IPS-15b (cell line): Measurements from ENCODE around the gene IFNG-AS1.

Experiments used
- H3K27me3 ChIP-seq: one replicate; pipeline ENCODE4 v1.6.1; 2013; ENCODE audit warnings: low read length; ENCODE audit not compliant: control insufficient read depth, insufficient read depth
- H3K36me3 ChIP-seq: one replicate; pipeline ENCODE4 v1.6.1; 2013; ENCODE audit warnings: low read length; ENCODE audit not compliant: control insufficient read depth, insufficient read depth
- H3K4me1 ChIP-seq: one replicate; pipeline ENCODE4 v1.6.1; 2013; ENCODE audit warnings: mild to moderate bottlenecking, low read length; ENCODE audit not compliant: control insufficient read depth, insufficient read depth
- H3K4me3 ChIP-seq: one replicate; pipeline ENCODE4 v1.5.1; 2013; ENCODE audit warnings: low read depth, low read length
- H3K9ac ChIP-seq: one replicate; pipeline ENCODE4 v1.6.1; 2013; ENCODE audit warnings: low read depth, mild to moderate bottlenecking, low read length
- H3K9me3 ChIP-seq: one replicate; pipeline ENCODE4 v1.6.1; 2013; ENCODE audit warnings: mild to moderate bottlenecking, low read length; ENCODE audit not compliant: control insufficient read depth, insufficient read depth

Gene IFNG-AS1

DNA sequence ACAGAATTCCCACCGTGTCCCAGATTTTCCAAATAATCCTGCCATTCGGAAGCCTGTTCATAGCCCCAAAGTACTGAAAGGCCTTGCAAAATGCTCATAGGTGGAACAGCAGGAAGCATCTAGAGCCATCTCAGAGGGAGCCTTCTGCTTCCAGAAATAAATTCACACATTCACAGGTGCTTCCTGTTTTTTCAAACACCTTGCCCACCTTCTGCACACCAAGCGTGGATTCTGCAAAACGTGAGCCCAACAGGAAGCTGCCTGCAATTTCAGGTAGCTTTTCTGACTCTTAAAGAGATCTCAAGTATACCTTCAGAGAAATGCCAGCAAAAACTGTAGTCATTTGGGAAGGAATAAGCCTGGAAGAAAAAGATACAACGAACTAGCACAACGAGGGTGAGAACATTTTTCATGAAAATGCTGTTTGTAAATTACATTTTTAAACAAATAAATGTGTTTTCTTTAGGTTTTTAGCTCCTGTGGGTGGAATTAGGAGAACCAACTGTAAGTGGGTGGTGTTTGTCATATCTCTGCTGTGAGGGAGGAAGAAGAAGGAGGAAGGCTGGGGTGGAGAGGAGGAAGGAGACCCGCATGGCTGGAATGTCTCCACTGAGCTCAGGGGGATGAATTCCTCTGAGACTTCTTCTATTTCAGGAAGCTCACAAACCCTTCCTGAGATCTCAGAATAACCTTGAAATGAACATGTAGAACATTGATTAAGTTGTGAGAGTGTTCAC lies at the start of gene IFNG-AS1:
TSS of gene IFNG-AS1 (plus strand) at position 264 of the 737 bp plus-strand sequence.
- no peak within 1 kb of the TSS for H3K9ac ChIP-seq
- H3K36me3 ChIP-seq: no peaks in the 10 kb centered on the region
- H3K9me3 ChIP-seq: no peaks in the 10 kb centered on the region
- H3K4me1 ChIP-seq: no peaks in the 10 kb centered on the region
- H3K4me3 ChIP-seq: no peak within 1 kb of the TSS
- no peaks in the 10 kb centered on the region for H3K27me3 ChIP-seq

DNA sequence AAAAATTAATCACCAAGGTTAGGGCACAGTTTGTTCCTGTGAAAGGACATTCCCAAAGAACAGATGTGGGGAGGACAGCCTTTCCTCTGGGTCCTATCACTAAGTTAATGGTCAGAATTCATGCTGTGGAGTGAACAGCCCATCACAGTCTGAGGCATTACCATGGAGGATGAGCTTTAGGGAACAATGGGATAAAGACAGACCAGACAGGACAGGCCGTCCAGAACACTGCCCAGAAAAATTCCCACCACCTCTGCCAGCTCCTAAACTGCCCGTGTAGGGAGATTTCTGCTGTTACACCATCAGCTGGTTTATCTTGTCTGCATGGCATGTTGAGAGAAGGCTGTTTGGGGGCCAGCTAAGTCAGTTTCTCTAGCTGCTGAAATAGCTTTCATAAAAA lies 49.6 kb upstream of the IFNG-AS1 start:
- H3K9ac ChIP-seq: no peak overlapping the region
- H3K4me3 ChIP-seq: no peak overlapping the region
- no peaks in the 10 kb centered on the region for H3K9me3 ChIP-seq
- H3K4me1 ChIP-seq: peaks cover 7% of the 10 kb centered on the region
- no peaks in the 10 kb centered on the region for H3K27me3 ChIP-seq
- no peaks in the 10 kb centered on the region for H3K36me3 ChIP-seq

DNA sequence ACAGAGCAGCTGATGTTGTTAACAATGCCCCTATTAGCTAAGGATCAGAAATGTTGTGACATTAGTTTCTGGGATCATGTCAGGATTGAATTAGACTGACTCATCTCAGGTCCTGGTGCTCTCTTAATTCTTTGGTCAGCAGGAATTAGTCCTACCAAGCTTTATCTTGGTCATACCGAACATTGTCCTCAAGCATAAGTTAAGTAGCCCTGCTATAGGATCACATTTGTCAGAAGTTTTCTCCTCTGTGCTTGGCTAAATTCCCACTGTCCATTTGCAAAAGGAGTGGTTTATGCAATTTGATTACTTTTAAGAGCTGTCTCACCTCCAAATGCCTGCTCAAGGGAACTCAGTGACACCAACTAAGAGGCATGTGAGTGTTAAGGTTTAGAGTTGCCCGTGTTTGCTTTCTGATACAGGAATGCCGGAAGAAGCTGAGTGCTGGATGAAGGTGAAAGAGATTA lies 48.4 kb upstream of the IFNG-AS1 start:
- no peak overlapping the region for H3K9ac ChIP-seq

DNA sequence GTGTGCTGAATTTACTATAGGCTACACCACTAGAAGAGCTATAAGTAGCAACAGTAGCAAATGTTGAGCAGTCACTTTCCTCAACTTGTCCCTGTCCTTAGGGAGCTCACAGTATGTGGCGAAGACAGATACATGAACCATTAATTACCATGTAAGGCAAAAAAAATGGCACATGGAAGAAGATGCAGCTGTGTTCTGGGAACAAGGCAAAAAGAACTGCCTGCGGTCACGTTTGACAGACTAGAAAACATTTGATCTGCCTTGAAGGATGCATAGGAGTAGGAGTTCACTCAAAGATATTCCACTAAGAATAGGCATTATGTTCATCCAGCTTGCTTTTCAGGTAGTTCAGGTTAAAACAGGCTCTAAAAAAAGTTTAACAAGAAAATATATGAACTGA lies 46.5 kb upstream of the IFNG-AS1 start:
- Histone ChIP-seq H3K4me1 (peaks cover 7% of the 10 kb centered on the region), H3K4me3 (no peak overlapping the region), H3K9me3 (no peaks in the 10 kb centered on the region), H3K27me3 (no peaks in the 10 kb centered on the region), H3K36me3 (no peaks in the 10 kb centered on the region), H3K9ac (no peak overlapping the region)

More for the DNA sequence above, 48.4 kb upstream of the IFNG-AS1 start:
- H3K9me3 ChIP-seq: no peaks in the 10 kb centered on the region
- H3K36me3 ChIP-seq: no peaks in the 10 kb centered on the region
- peaks cover 7% of the 10 kb centered on the region for H3K4me1 ChIP-seq
- no peak overlapping the region for H3K4me3 ChIP-seq
- no peaks in the 10 kb centered on the region for H3K27me3 ChIP-seq

DNA sequence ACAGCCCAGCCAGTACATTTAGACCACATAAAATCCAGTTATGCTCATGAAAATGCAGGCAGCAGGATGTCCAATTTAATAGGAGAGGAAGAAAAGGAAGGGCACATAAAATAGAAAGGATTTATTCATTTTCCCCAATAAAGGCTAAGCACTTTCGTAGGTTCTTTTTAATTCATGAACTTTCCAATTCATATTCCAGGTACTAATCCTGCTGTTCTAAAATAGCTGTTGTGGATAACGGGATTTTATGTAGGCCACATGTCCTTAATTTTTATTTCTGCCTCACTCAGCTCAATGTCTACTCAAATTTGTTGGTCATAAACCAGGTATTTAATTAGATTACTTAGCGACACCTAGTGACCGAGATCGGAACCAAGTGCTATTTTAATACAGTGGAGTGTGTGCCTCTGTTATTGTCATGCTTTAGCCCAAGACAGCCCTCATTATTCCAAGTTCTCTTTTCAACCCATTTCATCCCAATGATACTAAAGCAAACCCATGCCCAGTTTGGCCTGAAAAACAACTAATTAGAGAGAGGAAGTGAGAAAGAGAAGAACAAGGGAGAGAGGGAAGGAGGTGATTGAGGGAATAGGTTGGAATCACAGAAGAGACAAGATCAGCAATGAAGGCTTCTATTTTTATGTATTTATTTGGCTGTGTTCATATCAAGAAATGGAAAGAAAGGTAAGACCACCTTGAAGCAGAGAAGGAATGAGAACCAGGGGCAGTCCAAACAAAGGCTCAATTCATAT lies 45.9 kb upstream of the IFNG-AS1 start:
- no peak overlapping the region for H3K4me3 ChIP-seq
- no peak overlapping the region for H3K9ac ChIP-seq
- H3K4me1 ChIP-seq: peaks cover 7% of the 10 kb centered on the region
- no peaks in the 10 kb centered on the region for H3K27me3 ChIP-seq
- no peaks in the 10 kb centered on the region for H3K36me3 ChIP-seq
- no peaks in the 10 kb centered on the region for H3K9me3 ChIP-seq

DNA sequence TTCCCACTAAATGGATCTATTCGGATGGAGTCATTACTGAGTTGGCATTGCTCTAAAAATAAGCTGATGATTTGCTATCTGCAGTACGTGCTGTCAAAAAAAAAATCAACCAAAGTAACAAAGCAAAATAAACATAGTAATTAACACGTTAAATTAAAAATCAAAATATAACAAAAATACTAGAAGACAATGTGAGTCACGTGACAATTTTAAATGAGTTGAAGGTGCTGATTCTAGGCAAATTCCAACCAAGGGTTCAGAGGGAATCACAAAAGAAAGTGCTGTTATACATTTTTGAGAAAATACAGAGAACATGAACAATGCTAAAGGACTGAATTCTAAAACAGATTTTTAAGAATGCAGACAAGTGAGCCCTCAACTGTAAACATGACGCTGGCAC lies 45.2 kb upstream of the IFNG-AS1 start:
- no peak overlapping the region for H3K9ac ChIP-seq
- H3K9me3 ChIP-seq: no peaks in the 10 kb centered on the region
- H3K36me3 ChIP-seq: no peaks in the 10 kb centered on the region
- H3K4me1 ChIP-seq: peaks cover 7% of the 10 kb centered on the region
- H3K4me3 ChIP-seq: no peak overlapping the region
- no peaks in the 10 kb centered on the region for H3K27me3 ChIP-seq

DNA sequence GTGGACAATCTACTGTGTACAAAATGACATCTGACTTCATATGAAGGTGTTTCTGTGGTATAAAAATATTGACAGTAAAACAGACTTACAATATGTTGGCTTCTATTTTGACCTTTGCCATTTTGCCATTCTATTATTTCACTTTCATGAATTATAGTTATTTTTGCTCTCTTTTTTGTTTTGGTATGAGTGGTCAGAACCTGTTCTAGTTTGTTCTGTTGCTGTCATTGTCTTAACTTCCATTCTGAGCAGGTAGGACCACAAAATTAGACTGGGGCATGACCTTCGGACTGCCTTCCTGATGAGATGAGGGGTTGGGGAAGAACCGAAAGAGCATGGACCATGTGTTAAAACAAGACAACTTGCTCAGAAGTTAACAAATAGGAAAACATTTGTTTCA lies 36.5 kb upstream of the IFNG-AS1 start:
- no peaks in the 10 kb centered on the region for H3K9me3 ChIP-seq

DNA sequence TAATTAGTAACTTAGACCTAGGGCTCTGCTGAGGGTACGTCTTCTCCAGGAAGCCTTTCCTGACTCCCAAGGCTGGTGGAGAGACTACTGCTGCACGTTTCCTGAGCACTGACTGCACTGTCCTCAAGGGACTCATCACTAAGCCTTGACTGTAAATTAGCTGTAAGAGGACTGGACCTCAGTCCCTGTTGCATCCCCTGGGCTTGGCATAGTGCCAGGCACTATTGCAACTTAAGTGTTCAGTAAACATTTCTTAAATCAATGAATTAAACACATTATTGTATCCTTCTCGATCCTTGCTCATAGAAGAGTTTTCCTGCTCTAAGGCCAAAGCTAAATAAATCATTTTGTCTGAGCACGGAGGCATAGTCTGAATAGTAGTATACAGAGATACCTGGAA lies 31.9 kb upstream of the IFNG-AS1 start:
- no peak overlapping the region for H3K4me3 ChIP-seq
- no peaks in the 10 kb centered on the region for H3K9me3 ChIP-seq
- H3K9ac ChIP-seq: no peak overlapping the region
- H3K36me3 ChIP-seq: no peaks in the 10 kb centered on the region
- no peaks in the 10 kb centered on the region for H3K4me1 ChIP-seq
- H3K27me3 ChIP-seq: no peaks in the 10 kb centered on the region

More for the DNA sequence above, 36.5 kb upstream of the IFNG-AS1 start:
- Histone ChIP-seq H3K36me3 (no peaks in the 10 kb centered on the region), H3K4me1 (no peaks in the 10 kb centered on the region), H3K9ac (no peak overlapping the region), H3K4me3 (no peak overlapping the region), H3K27me3 (no peaks in the 10 kb centered on the region)

DNA sequence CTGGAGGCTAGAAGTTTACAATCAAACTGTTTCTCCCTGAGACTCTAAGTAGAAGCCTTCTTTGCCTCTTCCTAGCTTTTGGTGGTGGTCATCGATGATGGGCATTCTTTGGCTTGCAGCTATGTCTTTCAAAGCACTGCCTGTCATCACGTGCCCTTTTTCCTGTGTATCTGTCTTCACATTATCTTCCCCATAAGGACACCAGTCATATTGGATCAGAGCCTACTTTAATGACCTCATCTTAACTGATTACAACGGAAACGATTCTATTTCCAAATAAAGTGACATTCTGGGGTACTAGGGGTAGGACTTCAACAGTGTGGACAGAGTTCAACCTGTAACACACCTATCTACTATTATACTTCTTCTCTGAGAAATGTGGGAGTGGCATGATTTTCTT lies 31.1 kb upstream of the IFNG-AS1 start:
- Histone ChIP-seq H3K9me3 (no peaks in the 10 kb centered on the region), H3K27me3 (no peaks in the 10 kb centered on the region), H3K4me3 (no peak overlapping the region), H3K9ac (no peak overlapping the region), H3K36me3 (no peaks in the 10 kb centered on the region), H3K4me1 (no peaks in the 10 kb centered on the region)

DNA sequence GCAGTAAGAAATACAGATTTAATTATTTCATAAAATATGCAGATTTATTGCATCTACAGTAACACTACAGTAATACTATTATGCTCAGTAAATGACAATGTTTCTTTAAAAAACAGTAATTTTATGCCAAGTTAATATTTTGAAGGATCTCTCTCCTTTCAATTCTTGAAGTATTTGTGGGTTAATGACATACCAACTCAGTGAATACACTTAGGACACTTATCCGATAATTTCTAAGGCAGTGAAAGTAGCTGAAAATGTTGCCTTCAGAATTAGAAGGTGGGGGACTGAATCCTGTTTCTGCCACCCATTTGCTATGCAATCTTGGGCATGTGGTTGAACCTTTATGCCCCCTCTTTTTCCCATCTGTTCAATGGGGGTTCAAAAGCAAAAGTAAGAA lies 24.8 kb upstream of the IFNG-AS1 start:
- no peak overlapping the region for H3K9ac ChIP-seq
- no peak overlapping the region for H3K4me3 ChIP-seq
- no peaks in the 10 kb centered on the region for H3K27me3 ChIP-seq
- H3K9me3 ChIP-seq: no peaks in the 10 kb centered on the region
- no peaks in the 10 kb centered on the region for H3K36me3 ChIP-seq
- no peaks in the 10 kb centered on the region for H3K4me1 ChIP-seq

DNA sequence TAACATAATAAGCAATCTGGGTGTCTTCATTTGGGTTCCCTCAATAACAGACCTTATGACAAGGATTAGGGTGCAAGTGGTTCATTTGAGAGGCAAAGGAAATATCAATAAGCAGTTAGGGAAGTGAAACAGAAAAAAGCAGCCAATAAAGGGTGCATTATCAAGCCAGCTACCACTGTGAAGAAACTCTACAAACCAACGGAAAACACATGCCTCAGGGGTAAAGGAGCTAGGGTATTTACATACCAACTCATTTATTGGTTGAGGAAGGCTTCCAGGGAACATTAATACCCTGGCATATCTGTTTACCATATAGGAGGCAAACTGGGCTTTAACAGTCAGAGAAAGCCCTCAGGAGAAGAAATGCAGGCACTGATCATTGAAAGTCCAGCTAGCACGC lies 22.7 kb upstream of the IFNG-AS1 start:
- Histone ChIP-seq H3K4me1 (no peaks in the 10 kb centered on the region), H3K9me3 (no peaks in the 10 kb centered on the region), H3K9ac (no peak overlapping the region), H3K4me3 (no peak overlapping the region), H3K27me3 (no peaks in the 10 kb centered on the region), H3K36me3 (no peaks in the 10 kb centered on the region)

DNA sequence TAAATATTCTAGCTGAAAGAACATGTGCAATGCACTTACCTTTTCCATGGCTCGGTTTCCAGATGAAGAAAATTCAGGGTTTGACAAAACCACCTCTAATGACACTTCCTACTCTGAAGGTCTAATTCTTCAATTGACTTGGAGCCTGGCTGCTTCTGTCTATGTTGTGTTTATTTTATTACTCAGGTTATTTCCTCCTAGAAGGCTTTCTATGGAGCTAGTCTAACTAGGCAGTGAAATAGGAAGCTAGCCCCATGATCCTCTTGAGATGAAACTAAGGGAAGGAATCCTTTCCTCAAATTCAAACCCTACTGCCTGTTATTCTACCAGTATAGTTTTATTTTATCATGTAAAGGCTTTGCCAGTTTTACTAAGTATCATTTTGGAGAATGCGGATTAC lies 20.9 kb upstream of the IFNG-AS1 start:
- Histone ChIP-seq H3K9me3 (no peaks in the 10 kb centered on the region), H3K4me3 (no peak overlapping the region), H3K4me1 (no peaks in the 10 kb centered on the region), H3K9ac (no peak overlapping the region), H3K27me3 (no peaks in the 10 kb centered on the region), H3K36me3 (no peaks in the 10 kb centered on the region)
